GM06990 (cell line): ENCODE data around the gene TMF1.
A peak's percentile ranks its signal among the peaks of the same experiment; 100 is the strongest.

Experiments used
- DNase-seq: peaks from one replicate; pipeline ENCODE4 v3.0.0-alpha.2; 2011; ENCODE audit not compliant: insufficient read length; ENCODE audit errors: extremely low read depth
- H3K27me3 ChIP-seq: replicated peaks from 2 replicates; pipeline ENCODE4 v1.6.0; 2011; ENCODE audit warnings: low read length; ENCODE audit not compliant: control insufficient read depth, insufficient read depth
- H3K36me3 ChIP-seq: 2 replicates; pipeline ENCODE4 v1.5.1; 2011; ENCODE audit warnings: low read length; ENCODE audit not compliant: control insufficient read depth, insufficient read depth
- H3K4me3 ChIP-seq: replicated peaks from 2 replicates; pipeline ENCODE4 v1.5.1; 2011; ENCODE audit warnings: low read depth, mild to moderate bottlenecking, control low read depth, low read length
- TF ChIP-seq, protein P1 (sequence below): IDR thresholded peaks from 2 replicates; pipeline ENCODE4 v1.5.1; 2011; ENCODE audit warnings: low read length, control low read depth, mild to moderate bottlenecking, inconsistent platforms; ENCODE audit not compliant: insufficient read depth, poor library complexity, severe bottlenecking

The TMF1 gene

DNA sequence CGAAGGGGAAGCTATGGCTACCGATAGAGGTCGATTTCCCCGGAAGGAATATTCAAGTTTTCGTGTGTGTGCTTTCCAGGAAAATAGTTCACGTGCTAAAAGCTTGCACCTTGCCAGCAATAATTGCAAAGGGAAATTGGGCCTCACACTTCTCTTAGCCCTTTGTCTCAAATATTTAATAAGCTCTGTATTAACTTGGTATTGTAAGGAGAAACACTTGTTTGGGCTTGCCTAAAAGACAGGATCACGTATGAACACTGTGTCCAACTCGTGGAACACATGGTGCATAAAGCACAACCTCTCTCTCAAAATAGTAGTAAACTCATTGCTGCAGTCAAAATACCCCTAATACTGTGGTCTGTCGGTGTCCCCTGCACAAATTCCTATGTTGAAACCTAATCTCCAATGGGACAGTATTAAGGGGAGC is 352 bp upstream of the TMF1 start:
- H3K36me3 ChIP-seq: peaks cover 4% of the 10 kb centered on the region
- TF ChIP-seq, protein P1, sequence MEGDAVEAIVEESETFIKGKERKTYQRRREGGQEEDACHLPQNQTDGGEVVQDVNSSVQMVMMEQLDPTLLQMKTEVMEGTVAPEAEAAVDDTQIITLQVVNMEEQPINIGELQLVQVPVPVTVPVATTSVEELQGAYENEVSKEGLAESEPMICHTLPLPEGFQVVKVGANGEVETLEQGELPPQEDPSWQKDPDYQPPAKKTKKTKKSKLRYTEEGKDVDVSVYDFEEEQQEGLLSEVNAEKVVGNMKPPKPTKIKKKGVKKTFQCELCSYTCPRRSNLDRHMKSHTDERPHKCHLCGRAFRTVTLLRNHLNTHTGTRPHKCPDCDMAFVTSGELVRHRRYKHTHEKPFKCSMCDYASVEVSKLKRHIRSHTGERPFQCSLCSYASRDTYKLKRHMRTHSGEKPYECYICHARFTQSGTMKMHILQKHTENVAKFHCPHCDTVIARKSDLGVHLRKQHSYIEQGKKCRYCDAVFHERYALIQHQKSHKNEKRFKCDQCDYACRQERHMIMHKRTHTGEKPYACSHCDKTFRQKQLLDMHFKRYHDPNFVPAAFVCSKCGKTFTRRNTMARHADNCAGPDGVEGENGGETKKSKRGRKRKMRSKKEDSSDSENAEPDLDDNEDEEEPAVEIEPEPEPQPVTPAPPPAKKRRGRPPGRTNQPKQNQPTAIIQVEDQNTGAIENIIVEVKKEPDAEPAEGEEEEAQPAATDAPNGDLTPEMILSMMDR: no peak
- no peak for DNase-seq
- H3K4me3 ChIP-seq: peak overlapping the region; percentile 49
- H3K27me3 ChIP-seq: no peaks in the 10 kb centered on the region

DNA sequence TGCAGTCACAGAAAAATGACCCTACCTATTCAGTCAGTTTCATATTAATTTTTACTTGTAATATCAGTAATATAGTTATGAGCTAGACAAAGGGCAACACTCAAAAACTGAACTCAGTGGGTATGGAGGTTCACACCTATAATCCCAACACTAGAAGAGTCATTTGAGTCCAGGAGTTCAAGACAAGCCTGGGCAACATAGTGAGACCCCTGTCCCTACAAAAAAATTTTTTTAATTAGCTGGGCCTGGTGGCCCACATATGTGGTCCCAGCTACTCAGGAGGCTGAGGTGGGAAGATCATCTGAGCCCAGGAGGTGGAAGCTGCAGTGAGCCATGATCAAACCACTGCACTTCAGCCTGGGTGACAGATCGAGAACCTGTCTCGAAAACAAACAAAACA is 3.1 kb downstream of the TMF1 start:
- TF ChIP-seq, protein P1: no peak
- Histone ChIP-seq H3K4me3 (no peak overlapping the region), H3K36me3 (peaks cover 8% of the 10 kb centered on the region), H3K27me3 (no peaks in the 10 kb centered on the region)
- DNase-seq: no peak

DNA sequence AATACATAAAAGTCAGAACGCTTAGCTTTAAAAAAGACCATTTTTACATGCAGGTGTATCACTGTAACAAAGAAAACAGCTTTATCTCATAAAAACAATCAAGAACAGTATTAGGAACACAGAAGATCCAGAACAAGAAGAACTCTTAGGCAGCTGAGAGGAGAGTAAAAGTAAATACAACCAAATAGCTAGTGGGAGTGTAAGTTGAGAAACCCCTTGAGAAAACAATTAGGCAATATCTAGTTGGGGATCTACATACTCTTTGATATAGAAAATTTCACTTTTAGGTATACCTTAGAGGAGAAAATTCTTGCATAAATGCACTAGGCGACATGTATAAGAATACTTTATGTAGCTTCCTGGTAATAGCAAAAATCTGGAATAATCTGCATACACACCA is 7.5 kb downstream of the TMF1 start:
- no peak overlapping the region for H3K4me3 ChIP-seq
- peaks cover 8% of the 10 kb centered on the region for H3K36me3 ChIP-seq
- TF ChIP-seq, protein P1: no peak
- DNase-seq: no peak
- H3K27me3 ChIP-seq: no peaks in the 10 kb centered on the region

DNA sequence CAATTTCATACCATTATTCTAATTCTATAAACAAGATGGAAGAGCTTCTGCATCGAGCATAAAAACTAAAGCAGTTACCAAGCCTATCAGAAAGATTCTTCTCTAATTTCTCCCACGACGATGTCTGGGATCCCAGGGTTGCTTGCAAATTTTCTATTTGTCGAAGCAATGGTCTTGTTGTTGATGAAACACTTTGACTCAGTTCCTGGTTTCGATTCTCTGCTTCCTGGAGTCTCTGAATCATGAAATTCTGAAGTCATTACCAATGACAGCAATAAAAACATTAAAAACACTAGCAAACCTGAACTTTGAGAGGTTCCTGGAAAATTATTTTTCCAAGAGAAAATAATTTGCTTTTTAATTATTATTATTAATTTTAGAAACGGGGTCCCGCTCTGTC is 18.7 kb downstream of the TMF1 start:
- Histone ChIP-seq H3K36me3 (peaks cover 3% of the 10 kb centered on the region), H3K4me3 (no peak overlapping the region), H3K27me3 (no peaks in the 10 kb centered on the region)
- no peak for DNase-seq
- TF ChIP-seq, protein P1: no peak

DNA sequence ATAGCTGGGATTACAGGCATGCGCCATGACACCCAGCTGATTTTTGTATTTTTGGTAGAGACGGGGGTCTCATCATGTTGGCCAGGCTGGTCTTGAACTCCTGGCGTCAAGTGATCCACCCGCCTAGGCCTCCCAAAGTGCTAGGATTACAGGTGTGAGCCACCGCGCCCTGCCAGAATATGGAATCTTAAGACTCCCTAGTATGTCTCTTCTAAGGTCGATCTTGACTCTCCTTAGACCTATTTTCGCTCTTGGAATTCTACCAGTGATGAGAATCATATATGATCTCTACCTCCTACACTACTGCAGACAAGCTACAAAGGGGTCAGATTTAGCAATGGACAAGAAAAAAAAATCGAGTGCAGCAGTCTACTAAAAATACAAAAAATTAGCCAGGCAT is 19.4 kb downstream of the TMF1 start:
- TF ChIP-seq, protein P1: no peak
- DNase-seq: no peak
- no peaks in the 10 kb centered on the region for H3K27me3 ChIP-seq
- H3K4me3 ChIP-seq: no peak overlapping the region
- peaks cover 3% of the 10 kb centered on the region for H3K36me3 ChIP-seq

DNA sequence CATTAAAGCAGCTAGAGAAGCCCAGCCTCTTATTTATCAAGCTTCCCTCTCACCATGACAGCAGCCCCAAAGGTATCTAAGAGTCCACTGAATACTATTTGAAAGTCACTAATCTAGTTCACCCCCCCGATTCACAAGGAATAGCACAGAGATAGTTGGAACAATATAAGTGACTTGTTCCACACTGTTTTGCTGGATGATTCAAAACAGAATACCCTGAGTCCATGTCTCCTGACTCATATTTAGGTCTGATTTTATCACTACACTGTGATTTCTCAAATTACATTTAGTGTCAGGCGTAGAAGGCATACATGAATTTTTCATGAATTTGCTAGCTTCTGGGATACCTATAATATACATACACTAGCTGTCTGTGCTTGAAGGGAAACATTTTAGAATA is 20.0 kb downstream of the TMF1 start:
- no peak for DNase-seq
- TF ChIP-seq, protein P1: no peak
- H3K27me3 ChIP-seq: no peaks in the 10 kb centered on the region
- peaks cover 3% of the 10 kb centered on the region for H3K36me3 ChIP-seq
- no peak overlapping the region for H3K4me3 ChIP-seq
